ENCODE results near the gene ADGRB3. TPM values are rescaled to one million over a fixed set of nuclear protein-coding genes. Genes with fewer than 3 reads are reported as not detected.

ADGRB3 gene
- polyA plus RNA-seq, 1 experiment: not detected

- Histone ChIP-seq H3K9me3 (ENCODE audit: control insufficient read depth, insufficient read depth, low read length) (peaks cover 3% of the 10 kb centered on the region; the same call in 1 of the 2 replicates), H3K27ac (ENCODE audit: low read depth, low read length) (no peak overlapping the region), H3K27me3 (ENCODE audit: control insufficient read depth, insufficient read depth, low read length) (no peaks in the 10 kb centered on the region), H3K4me3 (ENCODE audit: low read depth, low read length) (no peak overlapping the region)
- CTCF ChIA-PET: no interaction called here
- DNase-seq (ENCODE audit: low read depth, low spot score): no peak
- TF ChIP-seq CTCF (IDR thresholded peaks at IDR 0.05; ENCODE audit: low read depth, low read length): no peak
- POLR2A ChIA-PET: no interaction called here
Measured at GRCh38 chr6:69122407-69122773, 487.3 kb downstream of the ADGRB3 start.

GRCh38 chr6:69128411-69128810 lies 493.3 kb downstream of the ADGRB3 start:
- no peak overlapping the region for H3K4me3 ChIP-seq (ENCODE audit: low read depth, low read length)
- ChIA-PET CTCF (interaction anchor here (0.5 kb wide), 1 partner anchor 20 kb away, joined by 3 read pairs; no protein-coding TSS in a partner anchor), POLR2A (no interaction called here)
- no peaks in the 10 kb centered on the region for H3K9me3 ChIP-seq (ENCODE audit: control insufficient read depth, insufficient read depth, low read length)
- no peak for DNase-seq (ENCODE audit: low read depth, low spot score)
- TF ChIP-seq CTCF (IDR thresholded peaks at IDR 0.05; ENCODE audit: low read depth, low read length): no peak
- H3K27me3 ChIP-seq (ENCODE audit: control insufficient read depth, insufficient read depth, low read length): no peaks in the 10 kb centered on the region
- no peak overlapping the region for H3K27ac ChIP-seq (ENCODE audit: low read depth, low read length)

GRCh38 chr6:69129046-69129445 lies 494.0 kb downstream of the ADGRB3 start:
- no peaks in the 10 kb centered on the region for H3K9me3 ChIP-seq (ENCODE audit: control insufficient read depth, insufficient read depth, low read length)
- CTCF ChIA-PET: interaction anchor here (0.5 kb wide), 1 partner anchor 21 kb away, joined by 3 read pairs; no protein-coding TSS in a partner anchor
- TF ChIP-seq CTCF (IDR thresholded peaks at IDR 0.05; ENCODE audit: low read depth, low read length): no peak
- no peak overlapping the region for H3K4me3 ChIP-seq (ENCODE audit: low read depth, low read length)
- no peak overlapping the region for H3K27ac ChIP-seq (ENCODE audit: low read depth, low read length)
- H3K27me3 ChIP-seq (ENCODE audit: control insufficient read depth, insufficient read depth, low read length): no peaks in the 10 kb centered on the region
- POLR2A ChIA-PET: no interaction called here
- DNase-seq (ENCODE audit: low read depth, low spot score): no peak

- no peaks in the 10 kb centered on the region for H3K9me3 ChIP-seq (ENCODE audit: control insufficient read depth, insufficient read depth, low read length)
- no peak overlapping the region for H3K27ac ChIP-seq (ENCODE audit: low read depth, low read length)
- TF ChIP-seq CTCF (IDR thresholded peaks at IDR 0.05; ENCODE audit: low read depth, low read length): no peak
- DNase-seq (ENCODE audit: low read depth, low spot score): no peak
- no peak overlapping the region for H3K4me3 ChIP-seq (ENCODE audit: low read depth, low read length)
- POLR2A ChIA-PET: no interaction called here
- H3K27me3 ChIP-seq (ENCODE audit: control insufficient read depth, insufficient read depth, low read length): no peaks in the 10 kb centered on the region
- CTCF ChIA-PET: no interaction called here
Measured at GRCh38 chr6:69135927-69136326, 500.8 kb downstream of the ADGRB3 start.

- CTCF ChIA-PET: no interaction called here
- POLR2A ChIA-PET: no interaction called here
Measured at GRCh38 chr6:69138148-69138547, 503.1 kb downstream of the ADGRB3 start.

More at GRCh38 chr6:69138148-69138547, 503.1 kb downstream of the ADGRB3 start:
- no peak overlapping the region for H3K4me3 ChIP-seq (ENCODE audit: low read depth, low read length)
- H3K27ac ChIP-seq (ENCODE audit: low read depth, low read length): no peak overlapping the region
- no peaks in the 10 kb centered on the region for H3K9me3 ChIP-seq (ENCODE audit: control insufficient read depth, insufficient read depth, low read length)
- no peak for DNase-seq (ENCODE audit: low read depth, low spot score)
- no peaks in the 10 kb centered on the region for H3K27me3 ChIP-seq (ENCODE audit: control insufficient read depth, insufficient read depth, low read length)
- TF ChIP-seq CTCF (IDR thresholded peaks at IDR 0.05; ENCODE audit: low read depth, low read length): no peak
